HCEC 1CT (cell line): ENCODE measurements around the gene GPATCH8.

ENCODE experiments used
- DNase-seq: peaks from one replicate; pipeline ENCODE4 v3.0.0-alpha.2; 2017

Gene GPATCH8

DNA sequence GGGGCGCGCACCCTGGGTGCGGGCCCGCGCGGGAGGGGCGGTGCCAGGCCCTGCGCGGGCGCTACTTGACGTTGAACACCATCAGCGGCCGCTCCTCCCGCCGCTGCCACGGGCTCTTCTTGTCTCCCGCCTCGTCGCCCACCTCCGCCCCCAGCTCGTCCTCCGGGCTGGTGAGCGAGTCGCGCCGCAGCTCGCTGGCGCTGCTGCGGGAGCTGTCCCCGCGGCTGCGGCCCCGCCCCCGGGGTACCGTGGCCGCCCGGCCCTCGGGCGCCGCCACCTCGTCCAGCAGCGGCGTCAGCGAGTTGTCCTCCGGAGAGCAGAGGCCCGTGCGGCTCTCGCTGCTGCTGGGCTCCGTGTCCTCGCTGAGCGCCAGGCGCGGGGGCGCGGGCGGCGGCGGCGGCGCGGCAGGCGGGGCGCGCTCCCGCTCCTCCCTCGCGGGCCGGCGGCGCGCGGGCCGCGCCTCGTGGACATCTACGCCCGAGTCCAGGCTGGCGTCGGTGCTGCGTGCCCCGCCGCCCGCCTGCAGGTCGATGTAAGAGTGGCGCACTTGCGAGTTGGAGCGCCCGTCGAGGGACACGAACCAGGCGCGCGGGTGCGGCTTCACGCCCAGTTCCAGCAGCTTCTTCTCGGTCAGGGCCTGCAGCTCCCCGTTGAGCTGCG, 149.4 kb downstream of the GPATCH8 start:
- DNase-seq = no peak

DNA sequence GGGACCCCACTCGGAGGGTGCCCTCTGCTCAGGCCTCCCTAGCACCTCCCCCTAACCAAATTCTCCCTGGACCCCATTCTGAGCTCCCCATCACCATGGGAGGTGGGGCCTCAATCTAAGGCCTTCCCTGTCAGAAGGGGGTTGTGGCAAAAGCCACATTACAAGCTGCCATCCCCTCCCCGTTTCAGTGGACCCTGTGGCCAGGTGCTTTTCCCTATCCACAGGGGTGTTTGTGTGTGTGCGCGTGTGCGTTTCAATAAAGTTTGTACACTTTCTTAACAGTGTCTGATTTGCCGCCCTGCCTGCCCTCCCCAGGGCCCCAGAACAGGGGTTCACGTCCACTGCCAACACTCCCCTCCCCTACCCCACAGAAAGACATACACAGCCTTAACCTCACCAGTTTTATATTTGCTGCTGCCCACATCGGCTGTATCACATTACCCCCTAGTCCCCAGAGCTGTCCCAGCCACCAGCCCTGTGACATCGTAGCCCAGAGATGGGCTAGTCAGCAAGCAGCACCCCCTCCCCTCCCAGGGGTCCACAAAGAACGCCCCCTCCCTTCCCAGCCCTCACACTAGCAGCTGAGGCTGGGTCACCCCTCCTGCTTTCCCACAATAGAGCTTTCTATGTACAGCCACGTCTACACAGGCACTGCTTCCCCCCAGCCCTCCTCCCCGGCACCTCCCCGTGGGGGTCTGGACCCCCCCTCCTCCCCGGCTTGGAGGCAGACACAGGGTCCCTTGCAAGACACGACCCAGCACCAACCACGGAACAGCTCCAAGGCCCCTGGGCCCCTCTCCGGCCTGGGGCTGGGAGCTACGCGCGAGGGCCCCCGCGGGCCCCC, 150.2 kb downstream of the GPATCH8 start:
- DNase-seq = no peak

DNA sequence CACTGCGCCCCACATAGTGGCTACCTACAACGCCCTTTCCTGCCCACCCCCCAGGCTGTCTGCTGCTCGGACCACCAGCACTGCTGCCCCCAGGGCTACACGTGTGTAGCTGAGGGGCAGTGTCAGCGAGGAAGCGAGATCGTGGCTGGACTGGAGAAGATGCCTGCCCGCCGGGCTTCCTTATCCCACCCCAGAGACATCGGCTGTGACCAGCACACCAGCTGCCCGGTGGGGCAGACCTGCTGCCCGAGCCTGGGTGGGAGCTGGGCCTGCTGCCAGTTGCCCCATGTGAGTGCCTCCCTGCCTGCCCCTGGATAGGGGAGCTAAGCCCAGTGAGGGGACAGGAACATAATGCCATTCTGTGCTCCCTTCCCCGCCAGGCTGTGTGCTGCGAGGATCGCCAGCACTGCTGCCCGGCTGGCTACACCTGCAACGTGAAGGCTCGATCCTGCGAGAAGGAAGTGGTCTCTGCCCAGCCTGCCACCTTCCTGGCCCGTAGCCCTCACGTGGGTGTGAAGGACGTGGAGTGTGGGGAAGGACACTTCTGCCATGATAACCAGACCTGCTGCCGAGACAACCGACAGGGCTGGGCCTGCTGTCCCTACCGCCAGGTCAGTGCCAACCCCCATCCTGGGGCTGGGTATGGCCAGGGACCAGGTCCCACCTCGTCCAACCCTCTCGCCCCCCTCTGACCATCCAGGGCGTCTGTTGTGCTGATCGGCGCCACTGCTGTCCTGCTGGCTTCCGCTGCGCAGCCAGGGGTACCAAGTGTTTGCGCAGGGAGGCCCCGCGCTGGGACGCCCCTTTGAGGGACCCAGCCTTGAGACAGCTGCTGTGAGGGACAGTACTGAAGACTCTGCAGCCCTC, 151.0 kb downstream of the GPATCH8 start:
- no peak for DNase-seq

DNA sequence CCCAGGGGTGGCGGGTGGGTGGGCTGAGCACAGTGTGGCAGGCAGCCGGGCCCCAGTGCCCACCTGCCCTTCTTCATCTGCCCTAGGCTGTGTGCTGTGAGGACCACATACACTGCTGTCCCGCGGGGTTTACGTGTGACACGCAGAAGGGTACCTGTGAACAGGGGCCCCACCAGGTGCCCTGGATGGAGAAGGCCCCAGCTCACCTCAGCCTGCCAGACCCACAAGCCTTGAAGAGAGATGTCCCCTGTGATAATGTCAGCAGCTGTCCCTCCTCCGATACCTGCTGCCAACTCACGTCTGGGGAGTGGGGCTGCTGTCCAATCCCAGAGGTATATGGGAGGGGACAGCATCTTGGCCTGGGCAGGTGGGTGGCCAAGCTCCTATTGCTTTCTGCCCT, 151.7 kb downstream of the GPATCH8 start:
- no peak for DNase-seq

DNA sequence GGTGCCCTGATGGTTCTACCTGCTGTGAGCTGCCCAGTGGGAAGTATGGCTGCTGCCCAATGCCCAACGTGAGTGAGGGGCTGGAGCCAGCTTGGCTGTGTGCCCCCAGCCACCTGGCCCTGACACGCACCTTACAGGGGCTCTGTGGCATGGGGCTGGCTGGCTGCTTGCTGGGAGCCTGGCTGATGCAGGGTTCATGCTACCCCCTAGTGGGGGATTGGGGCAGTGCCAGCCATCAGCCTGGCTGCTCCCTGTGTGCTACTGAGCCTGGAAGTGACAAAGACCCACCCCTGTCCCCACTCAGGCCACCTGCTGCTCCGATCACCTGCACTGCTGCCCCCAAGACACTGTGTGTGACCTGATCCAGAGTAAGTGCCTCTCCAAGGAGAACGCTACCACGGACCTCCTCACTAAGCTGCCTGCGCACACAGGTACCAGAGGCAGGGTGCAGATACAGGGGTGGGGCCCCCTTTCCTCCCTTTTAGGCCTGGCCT, 152.4 kb downstream of the GPATCH8 start:
- peak; percentile 49 for DNase-seq

DNA sequence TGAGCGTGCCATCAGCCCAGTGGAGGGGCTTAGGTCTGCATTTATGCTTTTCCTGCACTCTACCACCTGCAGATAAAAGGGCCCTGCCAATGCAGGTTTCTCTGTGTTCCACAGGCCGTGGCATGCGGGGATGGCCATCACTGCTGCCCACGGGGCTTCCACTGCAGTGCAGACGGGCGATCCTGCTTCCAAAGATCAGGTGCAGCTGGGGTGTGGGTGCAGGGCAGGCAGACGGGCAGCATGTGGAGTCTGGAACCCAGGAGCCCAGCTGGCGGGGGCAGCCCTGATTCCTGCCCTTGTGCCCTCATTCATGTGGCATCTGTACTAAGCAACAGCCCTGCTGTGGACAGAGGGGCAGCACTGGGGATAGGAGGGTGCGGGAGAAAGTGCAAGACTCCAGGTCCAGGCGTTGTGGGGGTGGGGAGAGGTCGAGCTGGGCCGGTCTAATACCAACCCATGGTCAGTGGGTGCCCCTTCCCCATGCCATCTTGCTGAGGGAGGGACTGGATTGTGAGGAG, 153.6 kb downstream of the GPATCH8 start:
- no peak for DNase-seq

DNA sequence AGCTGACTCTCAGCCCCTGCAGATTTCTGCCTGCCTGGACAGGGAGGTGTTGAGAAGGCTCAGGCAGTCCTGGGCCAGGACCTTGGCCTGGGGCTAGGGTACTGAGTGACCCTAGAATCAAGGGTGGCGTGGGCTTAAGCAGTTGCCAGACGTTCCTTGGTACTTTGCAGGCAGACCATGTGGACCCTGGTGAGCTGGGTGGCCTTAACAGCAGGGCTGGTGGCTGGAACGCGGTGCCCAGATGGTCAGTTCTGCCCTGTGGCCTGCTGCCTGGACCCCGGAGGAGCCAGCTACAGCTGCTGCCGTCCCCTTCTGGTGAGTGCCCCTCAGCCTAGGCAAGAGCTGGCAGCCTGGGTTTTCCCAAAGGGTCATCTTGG, 154.2 kb downstream of the GPATCH8 start:
- DNase-seq = no peak

DNA sequence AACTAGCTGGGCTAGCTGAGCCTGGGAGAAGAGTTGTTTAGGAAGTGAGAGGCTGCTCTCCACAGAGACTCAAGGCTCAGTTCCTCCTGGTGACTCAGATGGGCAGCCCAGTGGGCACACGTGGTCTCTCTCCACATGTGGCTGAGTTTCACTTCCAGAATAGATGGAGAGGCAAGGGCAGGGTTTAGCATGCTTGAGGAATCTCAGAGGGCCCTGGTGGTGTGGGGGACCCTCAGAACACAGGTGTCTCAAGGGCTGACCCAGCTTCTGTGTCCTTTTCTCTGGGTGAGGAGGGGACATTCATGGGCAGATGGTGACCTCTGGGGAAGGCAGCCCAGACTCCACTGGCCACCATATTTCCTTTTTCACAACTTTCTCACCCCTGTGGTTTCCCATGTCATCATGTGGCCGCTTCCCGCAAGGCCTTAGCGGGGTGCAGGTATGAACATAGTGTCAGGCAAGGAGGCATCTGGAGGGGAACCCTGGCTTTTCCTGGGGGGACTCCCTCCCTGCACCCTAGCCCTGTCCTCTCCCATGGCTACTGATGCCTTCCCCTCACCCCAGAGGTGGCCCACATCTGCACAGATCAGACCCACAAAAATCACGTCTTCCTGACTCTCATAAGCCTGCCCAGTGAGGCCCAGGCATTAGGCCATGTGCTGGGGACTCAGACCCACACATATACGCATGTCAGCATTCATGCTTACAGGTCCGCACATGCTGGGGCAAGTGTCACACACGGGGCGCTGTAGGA, 154.8 kb downstream of the GPATCH8 start:
- peak; percentile 46 for DNase-seq
